B cell (primary cell): Measurements from ENCODE around the gene C19orf85. TPM values are rescaled to one million over a fixed set of nuclear protein-coding genes. Genes with fewer than 3 reads are reported as not detected.
"Not testable (repeated sequence)": the region's sequence is repeated elsewhere in the genome, so short reads cannot be mapped to it uniquely, and the experiment has no call there.

ENCODE experiments used
- ATAC-seq: fragments of 200-7000 bp; cut with Tn5 transposase; one replicate; pipeline ENCODE4 v1.10.0; 2021; ENCODE audit warnings: low read depth, mild to moderate bottlenecking, moderate number of reproducible peaks, moderate library complexity
- CTCF ChIA-PET: fragments of 350-600 bp; sonication (Branson Sonifier 250); formaldehyde crosslinking; loops from one replicate; lab custom pipeline; 2021; ENCODE audit warnings: antibody characterized with exemption, inconsistent platforms; lab: Charles Lee
- POLR2A ChIA-PET: fragments of 350-600 bp; sonication (Branson Sonifier 250); formaldehyde crosslinking; loops from one replicate; lab custom pipeline; 2021; ENCODE audit warnings: antibody characterized with exemption; lab: Charles Lee
- DNase-seq: peaks from one replicate; pipeline ENCODE4 v3.0.0; 2013
- H2AFZ ChIP-seq: 2 replicates; pipeline ENCODE4 v1.6.1; 2012; ENCODE audit warnings: mild to moderate bottlenecking, low read depth, low read length; ENCODE audit not compliant: insufficient read depth, poor library complexity, severe bottlenecking
- H3K27ac ChIP-seq, 2 donors: 1 replicate in 1 of 2; 2 replicates in 1 of 2; pipeline ENCODE4 v1.5.1; 2012 to 2013; ENCODE audit warnings: low read length in 2 of 2, mild to moderate bottlenecking in 2 of 2, moderate library complexity in 1 of 2
- H3K27me3 ChIP-seq, 4 experiments: fragments of 200-600 bp in 1 of 4; sonication (generic) in 1 of 4; replicated peaks in 1 of 4; 1 replicate in 2 of 4; 2 replicates in 2 of 4; pipeline versions ENCODE4 v1.6.1 to v1.7.0; 2013 to 2016; ENCODE audit warnings: low read length in 3 of 4, mild to moderate bottlenecking in 2 of 4, mixed read lengths in 1 of 4, moderate library complexity in 1 of 4; ENCODE audit not compliant: insufficient read depth in 4 of 4, control insufficient read depth in 3 of 4; ENCODE audit errors: control extremely low read depth in 1 of 4
- H3K36me3 ChIP-seq, 2 experiments: replicated peaks in 1 of 2; 1 replicate in 1 of 2; 2 replicates in 1 of 2; pipeline versions ENCODE4 v1.6.1 to v1.7.1; 2013; ENCODE audit warnings: low read length in 1 of 2; ENCODE audit not compliant: insufficient read depth in 2 of 2, control insufficient read depth in 1 of 2; ENCODE audit errors: control extremely low read depth in 1 of 2, extremely low read depth in 1 of 2
- H3K4me1 ChIP-seq, 2 donors: fragments of 200-600 bp in 1 of 2; sonication (generic) in 1 of 2; 1 replicate in 1 of 2; 2 replicates in 1 of 2; pipeline versions ENCODE4 v1.5.1 to v1.6.1; 2013 to 2017; ENCODE audit warnings: low read length in 2 of 2; ENCODE audit not compliant: control insufficient read depth in 2 of 2, insufficient read depth in 2 of 2
- H3K4me2 ChIP-seq: replicated peaks from 2 replicates; pipeline ENCODE3; 2012; ENCODE audit warnings: mild to moderate bottlenecking, low read depth, low read length; ENCODE audit not compliant: poor library complexity, severe bottlenecking
- H3K4me3 ChIP-seq, 5 experiments: fragments of 200-600 bp in 1 of 5; sonication (generic) in 1 of 5; 1 replicate in 3 of 5; 2 replicates in 2 of 5; pipeline versions ENCODE4 v1.5.1 to v1.7.0; 2011 to 2016; ENCODE audit warnings: low read length in 4 of 5, mild to moderate bottlenecking in 4 of 5, low read depth in 2 of 5, control low read depth in 1 of 5, moderate library complexity in 1 of 5; ENCODE audit not compliant: insufficient read depth in 1 of 5; ENCODE audit errors: control extremely low read depth in 1 of 5, extremely low read depth in 1 of 5
- H3K79me2 ChIP-seq: fragments of 200-600 bp; sonication (generic); one replicate; pipeline ENCODE4 v1.6.0; 2016; ENCODE audit warnings: low read length; ENCODE audit not compliant: control insufficient read depth, insufficient read depth
- H3K9ac ChIP-seq: fragments of 200-600 bp; sonication (generic); 2 replicates; pipeline ENCODE4 v1.6.1; 2017; ENCODE audit warnings: mild to moderate bottlenecking, low read length, moderate library complexity
- H3K9me3 ChIP-seq, 3 donors: one replicate each; pipeline versions ENCODE4 v1.6.1 to v1.7.1; 2013; ENCODE audit warnings: low read length in 2 of 3; ENCODE audit not compliant: control insufficient read depth in 2 of 3, insufficient read depth in 1 of 3; ENCODE audit errors: control extremely low read depth in 1 of 3
- H4K20me1 ChIP-seq: 2 replicates; pipeline ENCODE4 v1.6.0; 2012; ENCODE audit warnings: mild to moderate bottlenecking, low read length; ENCODE audit not compliant: insufficient read depth, control insufficient read depth, poor library complexity, severe bottlenecking
- H3K27ac Mint-ChIP-seq: one replicate; pipeline ENCODE4 v1.8.0; 2021; ENCODE audit warnings: mixed read lengths
- H3K27me3 Mint-ChIP-seq: one replicate; pipeline ENCODE4 v1.8.0; 2021; ENCODE audit warnings: mixed read lengths
- H3K4me1 Mint-ChIP-seq: one replicate; pipeline ENCODE4 v1.8.0; 2021; ENCODE audit warnings: mixed read lengths
- H3K4me3 Mint-ChIP-seq: one replicate; pipeline ENCODE4 v1.8.0; 2021; ENCODE audit warnings: mixed read lengths
- H3K9me3 Mint-ChIP-seq: one replicate; pipeline ENCODE4 v1.8.0; 2022; ENCODE audit warnings: mixed read lengths; ENCODE audit not compliant: insufficient read depth
- EZH2 ChIP-seq: IDR thresholded peaks from 2 replicates; pipeline ENCODE4 v1.6.1; 2012; ENCODE audit warnings: borderline replicate concordance, low read depth, mild to moderate bottlenecking, moderate library complexity, low read length; ENCODE audit not compliant: insufficient read depth, poor library complexity, severe bottlenecking
- WGBS: methylation state at CpG from one replicate; pipeline ENCODE4 v1.1.5; 2013; ENCODE audit warnings: missing lambda C conversion rate; ENCODE audit not compliant: insufficient coverage; 5-methylcytosine and 5-hydroxymethylcytosine counted together
- intact Hi-C: fragments of 100-400 bp; cut with micrococcal nuclease; formaldehyde crosslinking; loops from one replicate; pipeline ENCODE4 v1.10.0; 2022
- polyA plus RNA-seq: library from polyadenylated mRNA; depleted of rRNA; stranded (reverse); fragments of >200 nt; gene quantifications from 2 replicates; pipeline ENCODE4 v1.2.3, GENCODE V29; 2012
- total RNA-seq, 2 donors: library from RNA; stranded (reverse); fragments of 120-200 nt in 1 of 2; gene quantifications; 1 replicate in 1 of 2; 2 replicates in 1 of 2; pipeline versions ENCODE4 v1.2.3 to v1.2.4, GENCODE V29; 2013 to 2022

The C19orf85 gene
- total and polyA plus RNA-seq, 2 donors (not counting 1 experiment from before 2014, with no cell fraction given), result not detected

GRCh38 chr19:55497763-55498162 is 33.2 kb upstream of the C19orf85 start:
- H3K27me3 Mint-ChIP-seq, result no peaks in the 10 kb centered on the region
- Histone ChIP-seq H3K9ac (no peak overlapping the region), H3K27ac (no peak overlapping the region), H3K9me3 (no peaks in the 10 kb centered on the region), H3K79me2 (no peaks in the 10 kb centered on the region), H3K4me2 (no peak overlapping the region), H3K4me1 (no peaks in the 10 kb centered on the region), H4K20me1 (no peaks in the 10 kb centered on the region), H3K4me3 (no peak overlapping the region), H2AFZ (no peak overlapping the region), H3K36me3 (no peaks in the 10 kb centered on the region), H3K27me3 (peaks cover 0 to 11% (median 2%) of the 10 kb centered on the region in 4 experiments)
- no peak for DNase-seq
- H3K4me1 Mint-ChIP-seq, result peaks cover 4% of the 10 kb centered on the region
- intact Hi-C loops, result no loop called here
- H3K27ac Mint-ChIP-seq, result no peak overlapping the region
- WGBS, result 95% methylated on average over 13 of the region's 13 CpGs
- ATAC-seq, result no peak
- no peaks in the 10 kb centered on the region for H3K9me3 Mint-ChIP-seq
- ChIA-PET CTCF (interaction anchor here (1.2 to 3.0 kb wide), 3 partner anchors 30 to 356 kb away, joined by 3 to 14 read pairs (median 4); no protein-coding TSS in a partner anchor), POLR2A (no interaction called here)
- no peak overlapping the region for H3K4me3 Mint-ChIP-seq
- TF ChIP-seq EZH2, result no peak

- ATAC-seq, H3K36me3 ChIP-seq, H3K9me3 ChIP-seq, H3K4me1 Mint-ChIP-seq, H3K27ac ChIP-seq, H3K4me2 ChIP-seq, POLR2A ChIA-PET, H3K27me3 Mint-ChIP-seq, H2AFZ ChIP-seq, H3K4me3 ChIP-seq, H3K9me3 Mint-ChIP-seq, H3K27ac Mint-ChIP-seq, H3K4me1 ChIP-seq, H3K79me2 ChIP-seq, H3K9ac ChIP-seq, H3K4me3 Mint-ChIP-seq, H4K20me1 ChIP-seq, intact Hi-C loops, DNase-seq: not testable (repeated sequence)
- H3K27me3 ChIP-seq, result peaks cover 0 to 19% (median 2%) of the 10 kb centered on the region in 4 experiments
- 92% methylated on average over 8 of the region's 10 CpGs for WGBS
- CTCF ChIA-PET, result interaction anchor here (3.0 kb wide), 1 partner anchor 29 kb away, joined by 14 read pairs; no protein-coding TSS in a partner anchor
These were observed 32.3 kb upstream of the C19orf85 start for GRCh38 chr19:55496820-55497219.
